ENCODE results near the gene SHKBP1.

DNA sequence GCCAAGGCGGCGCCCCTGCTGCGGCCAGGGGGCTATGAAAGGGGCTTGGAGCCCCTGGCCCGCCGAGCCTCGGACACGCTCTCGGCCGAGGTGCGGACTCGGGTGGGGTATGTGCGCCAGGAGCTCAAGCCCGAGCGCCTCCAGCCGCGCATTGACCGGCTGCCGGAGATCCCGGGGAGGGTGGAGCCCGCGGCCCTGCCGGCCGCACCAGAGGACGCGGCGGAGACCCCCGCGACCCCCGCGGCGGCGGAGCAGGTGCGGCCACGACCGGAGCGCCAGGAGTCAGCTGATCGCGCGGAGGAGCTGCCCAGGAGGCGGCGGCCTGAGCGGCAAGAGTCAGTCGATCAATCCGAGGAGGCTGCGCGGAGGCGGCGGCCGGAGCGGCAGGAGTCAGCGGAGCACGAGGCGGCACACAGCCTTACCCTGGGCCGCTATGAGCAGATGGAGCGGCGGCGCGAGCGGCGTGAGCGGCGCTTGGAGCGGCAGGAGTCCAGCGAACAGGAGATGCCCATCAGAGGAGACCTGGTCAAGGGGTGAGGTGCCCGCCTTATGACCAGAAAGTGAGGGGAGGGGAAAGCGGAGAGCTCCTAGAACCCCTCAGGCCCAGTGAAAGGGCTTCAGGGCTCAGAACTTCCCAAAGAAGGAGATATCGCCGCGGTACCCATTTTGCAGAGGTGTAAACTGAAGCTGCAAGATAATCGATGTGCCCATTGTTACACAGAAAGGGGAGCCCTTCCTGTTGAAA is 8.8 kb upstream of the SHKBP1 start:
- TF ChIP-seq EZH2 (IDR thresholded peaks at IDR 0.05; ENCODE audit: low read length, unreplicated experiment): no peak
- no peak for TF ChIP-seq CTCF (conservative IDR thresholded peaks at IDR 0.05; ENCODE audit: low read depth, low read length)

Data from PC-3 (cell line).